AG04449 (cell line): ENCODE results near the gene PRKAG2.

Experiments used
- CTCF ChIA-PET: fragments of 350-600 bp; formaldehyde crosslinking; extraction: SDS; loops from one replicate; lab custom pipeline; 2021; ENCODE audit warnings: antibody characterized with exemption; lab: Yijun Ruan, JAX
- POLR2A ChIA-PET: fragments of 400-600, 350-600 bp; formaldehyde crosslinking; extraction: SDS; loops from one replicate; lab custom pipeline; 2020; ENCODE audit warnings: antibody characterized with exemption, inconsistent platforms; lab: Yijun Ruan, JAX
- DNase-seq: peaks from one replicate; pipeline ENCODE4 v3.0.0-alpha.2; 2010; ENCODE audit warnings: low read depth, low spot score
- H3K4me3 ChIP-seq: 2 replicates; pipeline ENCODE4 v1.5.1; 2011; ENCODE audit warnings: low read depth, mild to moderate bottlenecking, control low read depth, low read length
- TF ChIP-seq, protein P1 (sequence below): IDR thresholded peaks from one replicate; pipeline ENCODE4 v1.5.1; 2011; ENCODE audit warnings: mild to moderate bottlenecking, moderate library complexity, low read length, control low read depth, inconsistent platforms; ENCODE audit not compliant: insufficient read depth; ENCODE audit errors: missing control alignments

PRKAG2 gene

DNA sequence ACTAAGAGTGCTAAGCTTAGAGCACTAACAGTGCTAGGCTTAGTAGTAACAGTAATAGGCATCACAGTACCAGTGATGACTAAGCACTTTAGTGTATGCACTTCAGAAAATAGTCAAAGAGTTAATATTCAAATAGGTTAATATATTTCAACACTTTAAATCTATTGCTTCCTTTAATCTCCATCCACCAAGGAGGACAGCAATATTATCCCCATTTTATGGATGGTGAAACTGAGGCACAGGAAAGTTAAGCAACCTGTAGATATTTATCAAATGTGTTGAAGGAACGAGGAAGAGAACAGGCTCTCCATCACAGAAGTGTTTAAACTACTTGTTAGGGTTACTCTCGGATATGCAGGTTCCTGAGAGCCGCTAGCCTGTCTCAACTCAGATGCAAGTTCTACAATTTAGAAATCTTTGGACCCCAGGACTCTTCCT lies 165.5 kb downstream of the PRKAG2 start:
- H3K4me3 ChIP-seq = no peak overlapping the region
- ChIA-PET CTCF (no interaction called here), POLR2A (no interaction called here)
- TF ChIP-seq, protein P1, sequence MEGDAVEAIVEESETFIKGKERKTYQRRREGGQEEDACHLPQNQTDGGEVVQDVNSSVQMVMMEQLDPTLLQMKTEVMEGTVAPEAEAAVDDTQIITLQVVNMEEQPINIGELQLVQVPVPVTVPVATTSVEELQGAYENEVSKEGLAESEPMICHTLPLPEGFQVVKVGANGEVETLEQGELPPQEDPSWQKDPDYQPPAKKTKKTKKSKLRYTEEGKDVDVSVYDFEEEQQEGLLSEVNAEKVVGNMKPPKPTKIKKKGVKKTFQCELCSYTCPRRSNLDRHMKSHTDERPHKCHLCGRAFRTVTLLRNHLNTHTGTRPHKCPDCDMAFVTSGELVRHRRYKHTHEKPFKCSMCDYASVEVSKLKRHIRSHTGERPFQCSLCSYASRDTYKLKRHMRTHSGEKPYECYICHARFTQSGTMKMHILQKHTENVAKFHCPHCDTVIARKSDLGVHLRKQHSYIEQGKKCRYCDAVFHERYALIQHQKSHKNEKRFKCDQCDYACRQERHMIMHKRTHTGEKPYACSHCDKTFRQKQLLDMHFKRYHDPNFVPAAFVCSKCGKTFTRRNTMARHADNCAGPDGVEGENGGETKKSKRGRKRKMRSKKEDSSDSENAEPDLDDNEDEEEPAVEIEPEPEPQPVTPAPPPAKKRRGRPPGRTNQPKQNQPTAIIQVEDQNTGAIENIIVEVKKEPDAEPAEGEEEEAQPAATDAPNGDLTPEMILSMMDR = no peak
- no peak for DNase-seq

DNA sequence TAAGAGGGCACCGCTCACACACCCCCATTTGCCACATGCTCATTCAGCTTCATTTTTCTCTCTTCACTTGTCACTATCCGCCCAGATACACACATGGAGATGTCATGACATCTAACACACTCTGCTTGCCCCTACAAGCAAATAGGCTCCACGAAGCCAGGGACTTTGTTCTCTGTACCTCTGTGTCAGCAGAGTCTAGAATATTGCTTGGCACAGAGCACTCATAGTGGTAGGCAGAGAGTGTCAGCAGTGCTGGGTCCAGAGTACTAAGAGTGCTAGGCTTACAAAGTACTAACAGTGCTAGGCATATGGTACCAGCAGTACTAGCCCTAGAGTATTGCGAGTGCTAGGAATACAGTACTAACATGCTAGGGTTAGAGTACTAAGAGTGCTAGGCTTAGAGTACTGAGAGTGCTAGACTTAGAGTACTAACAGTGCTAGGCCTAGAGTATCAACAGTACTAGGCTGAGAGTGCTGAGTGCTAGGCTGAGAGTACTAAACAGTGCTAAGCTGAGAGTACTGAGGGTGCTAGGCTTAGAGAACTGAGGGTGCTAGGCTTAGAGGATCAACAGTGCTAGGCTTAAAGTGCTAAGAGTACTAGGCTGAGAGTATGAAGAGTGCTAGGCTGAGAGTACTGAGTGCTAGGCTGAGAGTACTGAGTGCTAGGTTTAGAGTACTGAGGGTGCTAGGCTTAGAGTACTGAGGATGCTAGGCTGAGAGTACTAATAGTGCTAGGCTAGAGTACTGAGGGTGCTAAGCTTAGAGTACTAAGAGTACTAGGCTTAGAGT lies 166.1 kb downstream of the PRKAG2 start:
- TF ChIP-seq, protein P1 = no peak
- no peak overlapping the region for H3K4me3 ChIP-seq
- DNase-seq = no peak
- ChIA-PET CTCF (interaction anchor here (1.0 kb wide), 1 partner anchor 230 kb away, joined by 3 read pairs; no protein-coding TSS in a partner anchor), POLR2A (no interaction called here)

DNA sequence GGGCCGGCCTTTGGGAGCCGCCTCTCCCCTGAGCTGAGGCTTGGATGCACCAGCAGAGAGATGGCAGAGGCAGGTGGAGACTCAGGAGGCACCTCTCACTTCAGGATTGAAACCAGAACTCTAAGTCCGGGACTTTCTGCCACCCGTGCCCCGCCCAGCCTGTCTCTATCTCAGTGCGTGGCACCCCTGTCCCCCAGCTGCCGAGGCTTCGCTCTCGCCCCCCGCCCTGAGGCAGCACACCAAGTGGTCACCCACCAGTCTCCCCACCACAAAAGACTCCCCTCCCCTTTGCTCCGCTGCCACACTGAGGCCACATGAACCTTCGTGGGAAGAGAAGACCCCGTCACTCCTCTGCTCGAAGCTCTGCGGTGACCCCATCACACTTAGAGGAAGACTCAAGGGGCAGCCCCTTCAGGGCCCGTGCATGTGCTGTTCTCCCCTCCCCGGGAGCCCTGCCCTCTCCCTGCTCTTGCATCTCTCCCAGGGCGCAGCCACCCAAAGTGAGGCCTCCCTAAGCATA lies 166.7 kb downstream of the PRKAG2 start:
- TF ChIP-seq, protein P1 = no peak
- H3K4me3 ChIP-seq = no peak overlapping the region
- CTCF ChIA-PET = interaction anchor here (1.0 kb wide), 1 partner anchor 229 kb away, joined by 3 read pairs; no protein-coding TSS in a partner anchor
- POLR2A ChIA-PET = no interaction called here
- no peak for DNase-seq

DNA sequence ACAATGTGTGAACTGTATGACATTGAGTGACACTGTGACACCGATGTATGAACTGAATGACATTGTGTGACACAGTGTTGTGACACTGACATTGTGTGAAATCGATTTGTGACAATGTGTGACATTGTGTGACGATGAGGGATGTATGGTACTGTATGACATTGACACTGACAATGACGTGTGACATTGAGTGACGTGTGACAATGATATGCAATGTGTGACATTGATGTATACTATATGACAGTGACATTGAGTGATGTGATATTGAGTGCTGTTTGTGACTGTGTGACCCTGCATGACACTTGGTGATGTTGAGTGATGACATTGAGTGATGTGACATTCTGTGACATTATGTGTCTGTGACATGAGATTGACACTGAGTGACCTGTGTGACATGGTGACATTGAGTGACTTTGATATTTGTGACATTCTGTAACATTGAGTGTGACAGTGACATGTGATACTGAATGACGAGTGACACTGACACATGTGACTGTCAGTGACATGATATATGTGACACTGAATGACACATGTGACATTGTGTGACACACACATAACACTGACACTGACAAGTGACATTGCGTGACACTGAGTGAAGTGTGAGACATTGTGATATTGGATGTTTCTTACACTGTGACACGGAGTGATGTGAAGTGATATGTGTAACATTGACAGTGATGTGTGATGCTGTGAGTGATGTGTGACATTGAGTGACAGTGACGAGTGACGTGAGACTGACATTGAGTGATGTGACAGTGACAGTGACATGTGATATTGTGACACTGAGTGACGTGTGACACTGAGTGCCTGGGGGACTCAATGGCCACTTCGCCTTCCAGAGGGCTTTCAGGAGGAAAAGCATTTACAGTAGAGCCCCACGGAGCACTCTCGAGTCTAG lies 167.5 kb downstream of the PRKAG2 start:
- H3K4me3 ChIP-seq = no peak overlapping the region
- DNase-seq = no peak
- TF ChIP-seq, protein P1 = no peak
- POLR2A ChIA-PET = no interaction called here
- CTCF ChIA-PET = interaction anchor here (0.6 to 1.0 kb wide), 2 partner anchors 134 to 228 kb away, joined by 3 read pairs; no protein-coding TSS in a partner anchor

DNA sequence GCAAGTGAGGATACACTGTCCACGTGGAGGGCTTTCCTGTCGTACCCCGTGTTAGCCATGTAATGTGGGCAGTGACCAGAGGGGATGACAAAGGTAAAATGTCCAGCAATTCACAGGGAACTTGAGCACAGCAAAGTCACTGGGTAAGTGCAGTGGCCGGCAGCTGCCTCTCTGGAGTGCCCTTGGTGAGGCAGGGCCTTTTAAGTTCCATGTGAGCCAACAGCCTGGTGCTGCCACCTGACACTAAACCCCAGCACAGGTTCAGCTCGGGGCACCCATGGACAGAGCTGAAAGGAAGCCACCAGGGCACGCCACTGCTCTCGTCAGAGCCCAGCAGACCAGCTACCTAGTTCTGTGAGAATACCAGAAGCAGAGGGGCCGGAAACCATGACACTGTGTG lies 168.3 kb downstream of the PRKAG2 start:
- CTCF ChIA-PET = interaction anchor here (0.6 to 4.2 kb wide), 2 partner anchors 133 to 137 kb away, joined by 3 to 19 read pairs; no protein-coding TSS in a partner anchor
- DNase-seq = no peak
- TF ChIP-seq, protein P1 = no peak
- no peak overlapping the region for H3K4me3 ChIP-seq
- POLR2A ChIA-PET = interaction anchor here (0.7 kb wide), 1 partner anchor 110 kb away, joined by 3 read pairs; no protein-coding TSS in a partner anchor
